WERI-Rb-1 (cell line): ENCODE data around the gene SLC35G6.
A peak's percentile ranks its signal among the peaks of the same experiment; 100 is the strongest.

ENCODE experiments used
- DNase-seq: peaks from one replicate; pipeline ENCODE4 v3.0.0-alpha.2; 2020
- H3K27ac ChIP-seq: fragments of 250-450 bp; sonication (Bioruptor Pico); 2 replicates; pipeline ENCODE4 v1.5.1; 2020; ENCODE audit warnings: mild to moderate bottlenecking, moderate library complexity
- H3K27me3 ChIP-seq: fragments of 250-450 bp; sonication (Bioruptor Pico); 2 replicates; pipeline ENCODE4 v1.5.1; 2021; ENCODE audit warnings: mild to moderate bottlenecking, low read depth, moderate library complexity; ENCODE audit not compliant: insufficient read depth, severe bottlenecking
- H3K36me3 ChIP-seq: fragments of 250-450 bp; sonication (Bioruptor Pico); 2 replicates; pipeline ENCODE4 v1.5.1; 2020; ENCODE audit warnings: mild to moderate bottlenecking, moderate library complexity
- H3K4me3 ChIP-seq: 2 replicates; pipeline ENCODE4 v1.5.1; 2011; ENCODE audit warnings: low read depth, mild to moderate bottlenecking, control low read depth, low read length
- H3K9me3 ChIP-seq: fragments of 250-450 bp; sonication (Bioruptor Pico); 2 replicates; pipeline ENCODE4 v1.5.1; 2021; ENCODE audit warnings: mild to moderate bottlenecking, moderate library complexity; ENCODE audit not compliant: severe bottlenecking
- CTCF ChIP-seq: IDR thresholded peaks from 2 replicates; pipeline ENCODE4 v1.5.1; 2011; ENCODE audit warnings: low read depth, mild to moderate bottlenecking, control low read depth, inconsistent platforms, low read length

Gene SLC35G6

GRCh38 chr17:7437950-7438614, 43.2 kb upstream of the SLC35G6 start:
- peaks cover 12% of the 10 kb centered on the region for H3K27me3 ChIP-seq
- no peaks in the 10 kb centered on the region for H3K9me3 ChIP-seq
- DNase-seq: peak; percentile 77
- H3K4me3 ChIP-seq: peak overlapping the region; percentile 47
- H3K36me3 ChIP-seq: no peaks in the 10 kb centered on the region
- no peak for TF ChIP-seq CTCF
- no peak overlapping the region; the same call in 1 of the 2 replicates for H3K27ac ChIP-seq

GRCh38 chr17:7438656-7439460, 42.4 kb upstream of the SLC35G6 start:
- H3K36me3 ChIP-seq: no peaks in the 10 kb centered on the region
- no peak for TF ChIP-seq CTCF
- H3K4me3 ChIP-seq: peak overlapping the region; percentile 86
- H3K27ac ChIP-seq: no peak overlapping the region
- no peaks in the 10 kb centered on the region for H3K9me3 ChIP-seq
- no peak for DNase-seq
- peaks cover 12% of the 10 kb centered on the region for H3K27me3 ChIP-seq

- peak within 1 kb of the TSS; percentile 86 for H3K4me3 ChIP-seq
- H3K27ac ChIP-seq: peak within 1 kb of the TSS; percentile 41
Measured at GRCh38 chr17:7439462-7440112, 41.7 kb upstream of the SLC35G6 start, which contains the start of gene FGF11. Gene FGF11 (plus strand): TSS chr17:7439512. CDS start chr17:7439621, 109 bp downstream.

GRCh38 chr17:7440113-7440833, 41.0 kb upstream of the SLC35G6 start:
- DNase-seq: peak; percentile 58
- Histone ChIP-seq H3K4me3 (peak overlapping the region; percentile 86), H3K9me3 (no peaks in the 10 kb centered on the region), H3K27me3 (peaks cover 12% of the 10 kb centered on the region), H3K36me3 (no peaks in the 10 kb centered on the region), H3K27ac (peak overlapping the region; percentile 41)
- TF ChIP-seq CTCF: no peak

More at GRCh38 chr17:7439462-7440112, 41.7 kb upstream of the SLC35G6 start, which contains the start of gene FGF11:
- DNase-seq: no peak
- no peak for TF ChIP-seq CTCF
- peaks cover 12% of the 10 kb centered on the region for H3K27me3 ChIP-seq
- no peaks in the 10 kb centered on the region for H3K36me3 ChIP-seq
- H3K9me3 ChIP-seq: no peaks in the 10 kb centered on the region

GRCh38 chr17:7440834-7441195, 40.4 kb upstream of the SLC35G6 start:
- peak overlapping the region; percentile 41 for H3K27ac ChIP-seq
- TF ChIP-seq CTCF: no peak
- peaks cover 12% of the 10 kb centered on the region for H3K27me3 ChIP-seq
- H3K36me3 ChIP-seq: no peaks in the 10 kb centered on the region
- peak; percentile 50 for DNase-seq
- no peaks in the 10 kb centered on the region for H3K9me3 ChIP-seq
- H3K4me3 ChIP-seq: peak overlapping the region; percentile 86
